ENCODE measurements around the gene OTOG. TPM values are rescaled to one million over a fixed set of nuclear protein-coding genes. Genes with fewer than 3 reads are reported as not detected.

OTOG gene
- total RNA-seq, 1 donor from 2014 or later: not detected

GRCh38 chr11:17561111-17561415 lies 14.0 kb downstream of the OTOG start:
- no peak for DNase-seq (ENCODE audit: low spot score in 2 of 2)
- Histone ChIP-seq H3K4me3 (no peak overlapping the region), H3K9me3 (no peaks in the 10 kb centered on the region), H3K36me3 (no peaks in the 10 kb centered on the region), H3K27ac (no peak overlapping the region), H3K27me3 (no peaks in the 10 kb centered on the region), H3K4me1 (no peaks in the 10 kb centered on the region)
- intact Hi-C loops (cut with DNase I): no loop called here
- TF ChIP-seq, protein P1, sequence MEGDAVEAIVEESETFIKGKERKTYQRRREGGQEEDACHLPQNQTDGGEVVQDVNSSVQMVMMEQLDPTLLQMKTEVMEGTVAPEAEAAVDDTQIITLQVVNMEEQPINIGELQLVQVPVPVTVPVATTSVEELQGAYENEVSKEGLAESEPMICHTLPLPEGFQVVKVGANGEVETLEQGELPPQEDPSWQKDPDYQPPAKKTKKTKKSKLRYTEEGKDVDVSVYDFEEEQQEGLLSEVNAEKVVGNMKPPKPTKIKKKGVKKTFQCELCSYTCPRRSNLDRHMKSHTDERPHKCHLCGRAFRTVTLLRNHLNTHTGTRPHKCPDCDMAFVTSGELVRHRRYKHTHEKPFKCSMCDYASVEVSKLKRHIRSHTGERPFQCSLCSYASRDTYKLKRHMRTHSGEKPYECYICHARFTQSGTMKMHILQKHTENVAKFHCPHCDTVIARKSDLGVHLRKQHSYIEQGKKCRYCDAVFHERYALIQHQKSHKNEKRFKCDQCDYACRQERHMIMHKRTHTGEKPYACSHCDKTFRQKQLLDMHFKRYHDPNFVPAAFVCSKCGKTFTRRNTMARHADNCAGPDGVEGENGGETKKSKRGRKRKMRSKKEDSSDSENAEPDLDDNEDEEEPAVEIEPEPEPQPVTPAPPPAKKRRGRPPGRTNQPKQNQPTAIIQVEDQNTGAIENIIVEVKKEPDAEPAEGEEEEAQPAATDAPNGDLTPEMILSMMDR (IDR thresholded peaks at IDR 0.05): no peak

GRCh38 chr11:17561526-17561925 lies 14.5 kb downstream of the OTOG start:
- TF ChIP-seq, protein P1 (IDR thresholded peaks at IDR 0.05): no peak
- no peaks in the 10 kb centered on the region for H3K27me3 ChIP-seq
- no peak for DNase-seq (ENCODE audit: low spot score in 2 of 2)
- H3K4me1 ChIP-seq: no peaks in the 10 kb centered on the region
- H3K27ac ChIP-seq: no peak overlapping the region
- intact Hi-C loops (cut with DNase I): no loop called here
- H3K4me3 ChIP-seq: no peak overlapping the region
- H3K9me3 ChIP-seq: no peaks in the 10 kb centered on the region
- H3K36me3 ChIP-seq: no peaks in the 10 kb centered on the region

DNA sequence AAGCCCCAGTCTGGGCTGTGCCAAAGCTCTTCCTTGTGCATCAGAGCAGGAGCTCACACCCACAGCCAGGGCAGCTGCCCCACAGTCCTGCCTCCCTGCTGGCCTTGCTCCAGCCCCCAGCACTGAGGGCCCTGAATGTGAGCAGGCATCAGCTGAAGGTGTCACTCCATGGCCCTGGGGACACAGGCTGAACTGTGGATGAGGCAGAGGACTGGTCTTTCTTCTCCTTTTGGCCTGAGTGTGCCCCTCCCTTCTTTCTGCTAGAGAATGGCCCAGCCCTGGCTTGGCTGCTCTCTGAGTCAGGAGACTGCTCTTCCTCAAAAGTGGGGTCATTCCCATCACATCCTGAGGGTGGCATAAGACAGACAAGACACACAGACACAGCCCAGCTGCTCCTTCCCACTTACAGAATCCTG lies 16.2 kb downstream of the OTOG start:
- Histone ChIP-seq H3K27me3 (no peaks in the 10 kb centered on the region), H3K27ac (no peak overlapping the region), H3K36me3 (no peaks in the 10 kb centered on the region), H3K4me3 (no peak overlapping the region), H3K4me1 (no peaks in the 10 kb centered on the region), H3K9me3 (no peaks in the 10 kb centered on the region)
- TF ChIP-seq, protein P1 (IDR thresholded peaks at IDR 0.05): no peak
- no peak for DNase-seq (ENCODE audit: low spot score in 2 of 2)
- intact Hi-C loops (cut with DNase I): no loop called here

GRCh38 chr11:17563961-17564686 lies 17.1 kb downstream of the OTOG start:
- intact Hi-C loops (cut with DNase I): no loop called here
- Histone ChIP-seq H3K36me3 (no peaks in the 10 kb centered on the region), H3K27me3 (no peaks in the 10 kb centered on the region), H3K27ac (no peak overlapping the region), H3K9me3 (no peaks in the 10 kb centered on the region), H3K4me1 (no peaks in the 10 kb centered on the region), H3K4me3 (no peak overlapping the region)
- DNase-seq (ENCODE audit: low spot score in 2 of 2): no peak
- TF ChIP-seq, protein P1 (IDR thresholded peaks at IDR 0.05): no peak

DNA sequence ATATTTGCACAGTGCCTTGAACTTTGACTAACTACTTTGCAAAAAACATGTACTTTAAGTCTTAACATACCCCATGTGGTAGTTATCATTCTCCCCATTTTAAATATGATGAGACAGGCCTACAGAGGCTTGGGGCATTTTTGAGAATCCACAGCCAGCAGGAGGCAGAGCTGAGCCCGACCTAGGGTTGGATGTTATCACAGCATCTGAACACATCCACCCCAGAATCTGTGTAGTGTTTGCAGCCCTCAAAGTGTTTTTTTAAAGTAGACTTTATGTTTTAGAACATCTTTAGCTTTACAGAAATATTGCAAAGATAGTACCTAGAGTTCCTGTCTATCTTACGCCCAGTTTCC lies 17.6 kb downstream of the OTOG start:
- no peaks in the 10 kb centered on the region for H3K9me3 ChIP-seq
- DNase-seq (ENCODE audit: low spot score in 2 of 2): no peak
- no peak overlapping the region for H3K4me3 ChIP-seq
- no peak overlapping the region for H3K27ac ChIP-seq
- no peaks in the 10 kb centered on the region for H3K27me3 ChIP-seq
- no peaks in the 10 kb centered on the region for H3K4me1 ChIP-seq
- intact Hi-C loops (cut with DNase I): no loop called here
- TF ChIP-seq, protein P1 (IDR thresholded peaks at IDR 0.05): no peak
- H3K36me3 ChIP-seq: no peaks in the 10 kb centered on the region

- DNase-seq (ENCODE audit: low spot score in 2 of 2): no peak
- Histone ChIP-seq H3K4me1 (no peaks in the 10 kb centered on the region), H3K27me3 (no peaks in the 10 kb centered on the region), H3K36me3 (no peaks in the 10 kb centered on the region), H3K27ac (no peak overlapping the region), H3K4me3 (no peak overlapping the region), H3K9me3 (no peaks in the 10 kb centered on the region)
- intact Hi-C loops (cut with DNase I): no loop called here
- TF ChIP-seq, protein P1 (IDR thresholded peaks at IDR 0.05): no peak
Observed at GRCh38 chr11:17568944-17569343, 21.9 kb downstream of the OTOG start.

All from ascending aorta (tissue), 2 donors.